Gastrocnemius medialis (tissue), 4 donors: ENCODE results near the gene IPCEF1.

Experiments used
- POLR2A ChIP-seq, 2 donors: fragments of 450-650 bp; IDR thresholded peaks; one replicate each; pipeline ENCODE4 v1.6.1; 2017; ENCODE audit warnings: antibody characterized with exemption in 2 of 2, mild to moderate bottlenecking in 2 of 2, moderate library complexity in 2 of 2
- TF ChIP-seq, protein P1 (sequence below), 5 experiments: fragments of 450-650 bp in 3 of 5; fragments of 200-600 bp in 2 of 5; sonication (generic) in 2 of 5; IDR thresholded peaks in 4 of 5; conservative IDR thresholded peaks in 1 of 5; 1 replicate in 4 of 5; 2 replicates in 1 of 5; pipeline ENCODE4 v1.5.1; 2016 to 2019; ENCODE audit warnings: antibody characterized with exemption in 5 of 5, mild to moderate bottlenecking in 3 of 5, moderate library complexity in 3 of 5

DNA sequence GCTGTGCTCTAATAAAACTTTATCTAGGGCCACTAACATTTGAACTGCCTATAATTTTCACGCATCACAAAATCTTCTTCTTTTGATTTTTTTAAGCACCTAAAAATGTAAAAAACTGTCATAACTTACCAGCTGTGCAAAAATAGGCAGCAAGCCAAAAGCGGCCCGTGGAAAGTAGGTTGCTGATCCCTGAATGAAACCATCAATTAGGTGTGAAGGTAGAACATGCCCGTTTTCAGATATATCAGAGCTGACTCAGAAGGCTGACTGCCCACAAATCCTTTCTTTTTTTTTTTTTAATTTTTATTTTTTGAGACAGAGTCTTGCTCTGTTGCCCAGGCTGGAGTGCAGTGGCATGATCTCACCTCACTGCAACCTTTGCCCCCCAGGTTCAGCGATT lies 4.9 kb upstream of the IPCEF1 start:
- TF ChIP-seq, protein P1, sequence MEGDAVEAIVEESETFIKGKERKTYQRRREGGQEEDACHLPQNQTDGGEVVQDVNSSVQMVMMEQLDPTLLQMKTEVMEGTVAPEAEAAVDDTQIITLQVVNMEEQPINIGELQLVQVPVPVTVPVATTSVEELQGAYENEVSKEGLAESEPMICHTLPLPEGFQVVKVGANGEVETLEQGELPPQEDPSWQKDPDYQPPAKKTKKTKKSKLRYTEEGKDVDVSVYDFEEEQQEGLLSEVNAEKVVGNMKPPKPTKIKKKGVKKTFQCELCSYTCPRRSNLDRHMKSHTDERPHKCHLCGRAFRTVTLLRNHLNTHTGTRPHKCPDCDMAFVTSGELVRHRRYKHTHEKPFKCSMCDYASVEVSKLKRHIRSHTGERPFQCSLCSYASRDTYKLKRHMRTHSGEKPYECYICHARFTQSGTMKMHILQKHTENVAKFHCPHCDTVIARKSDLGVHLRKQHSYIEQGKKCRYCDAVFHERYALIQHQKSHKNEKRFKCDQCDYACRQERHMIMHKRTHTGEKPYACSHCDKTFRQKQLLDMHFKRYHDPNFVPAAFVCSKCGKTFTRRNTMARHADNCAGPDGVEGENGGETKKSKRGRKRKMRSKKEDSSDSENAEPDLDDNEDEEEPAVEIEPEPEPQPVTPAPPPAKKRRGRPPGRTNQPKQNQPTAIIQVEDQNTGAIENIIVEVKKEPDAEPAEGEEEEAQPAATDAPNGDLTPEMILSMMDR (IDR thresholded peaks at IDR 0.05 in 4 of 5, conservative IDR thresholded peaks at IDR 0.05 in 1 of 5), result no peak
- no peak for TF ChIP-seq POLR2A (IDR thresholded peaks at IDR 0.05)
